Peyer's patch (tissue), 4 donors: ENCODE results near the gene COL23A1.

Experiments used
- POLR2A ChIP-seq, 2 donors: fragments of 450-650 bp; IDR thresholded peaks; one replicate each; pipeline ENCODE4 v1.5.1; 2017; ENCODE audit warnings: antibody characterized with exemption in 2 of 2, mild to moderate bottlenecking in 2 of 2, moderate library complexity in 2 of 2
- TF ChIP-seq, protein P1 (sequence below), 6 experiments: fragments of 450-650 bp in 4 of 6; fragments of 200-600 bp in 2 of 6; sonication (generic) in 1 of 6; IDR thresholded peaks; one replicate each; pipeline ENCODE4 v1.5.1; 2017 to 2019; ENCODE audit warnings: antibody characterized with exemption in 6 of 6, mild to moderate bottlenecking in 3 of 6, moderate library complexity in 1 of 6

DNA sequence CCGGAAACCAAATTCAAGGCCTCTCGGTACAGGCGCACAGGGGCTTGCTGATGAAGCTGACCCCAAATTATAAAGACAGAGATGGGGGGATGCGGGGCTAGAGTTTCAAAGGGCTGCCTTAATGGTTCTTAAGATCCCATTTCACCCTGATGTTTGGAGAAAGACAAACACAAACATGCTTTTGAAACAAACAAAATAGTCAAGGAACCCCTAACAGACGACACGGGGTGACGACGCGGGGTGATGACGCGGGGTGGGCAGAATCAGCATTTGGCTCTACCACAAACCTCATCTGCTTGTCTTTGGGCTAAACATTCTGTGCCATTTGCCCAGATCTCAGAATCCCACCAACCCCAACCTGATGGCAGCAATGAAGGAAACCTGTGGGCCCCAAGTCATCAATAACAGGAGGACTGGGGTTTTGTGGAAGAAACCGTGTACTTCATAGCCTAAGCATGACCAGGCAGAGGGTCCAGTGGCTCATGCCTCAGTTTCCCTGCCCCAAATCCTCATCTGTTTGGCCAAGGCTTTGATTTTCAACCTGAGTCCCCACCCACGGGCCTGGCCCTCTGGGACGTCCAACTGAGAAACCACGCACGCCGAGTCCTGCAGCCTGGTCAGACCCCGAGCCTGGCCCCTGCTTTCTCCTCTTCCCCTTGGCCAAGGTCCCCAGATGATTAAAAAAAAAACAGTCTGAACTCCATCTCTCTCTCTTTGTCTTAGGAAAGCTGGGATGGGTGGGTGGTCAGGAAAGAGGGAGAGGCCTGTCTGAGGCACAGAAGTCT is 148.5 kb downstream of the COL23A1 start:
- TF ChIP-seq, protein P1, sequence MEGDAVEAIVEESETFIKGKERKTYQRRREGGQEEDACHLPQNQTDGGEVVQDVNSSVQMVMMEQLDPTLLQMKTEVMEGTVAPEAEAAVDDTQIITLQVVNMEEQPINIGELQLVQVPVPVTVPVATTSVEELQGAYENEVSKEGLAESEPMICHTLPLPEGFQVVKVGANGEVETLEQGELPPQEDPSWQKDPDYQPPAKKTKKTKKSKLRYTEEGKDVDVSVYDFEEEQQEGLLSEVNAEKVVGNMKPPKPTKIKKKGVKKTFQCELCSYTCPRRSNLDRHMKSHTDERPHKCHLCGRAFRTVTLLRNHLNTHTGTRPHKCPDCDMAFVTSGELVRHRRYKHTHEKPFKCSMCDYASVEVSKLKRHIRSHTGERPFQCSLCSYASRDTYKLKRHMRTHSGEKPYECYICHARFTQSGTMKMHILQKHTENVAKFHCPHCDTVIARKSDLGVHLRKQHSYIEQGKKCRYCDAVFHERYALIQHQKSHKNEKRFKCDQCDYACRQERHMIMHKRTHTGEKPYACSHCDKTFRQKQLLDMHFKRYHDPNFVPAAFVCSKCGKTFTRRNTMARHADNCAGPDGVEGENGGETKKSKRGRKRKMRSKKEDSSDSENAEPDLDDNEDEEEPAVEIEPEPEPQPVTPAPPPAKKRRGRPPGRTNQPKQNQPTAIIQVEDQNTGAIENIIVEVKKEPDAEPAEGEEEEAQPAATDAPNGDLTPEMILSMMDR (IDR thresholded peaks at IDR 0.05): no peak
- no peak for TF ChIP-seq POLR2A (IDR thresholded peaks at IDR 0.05)
